ENCODE results near the gene SEL1L3.

DNA sequence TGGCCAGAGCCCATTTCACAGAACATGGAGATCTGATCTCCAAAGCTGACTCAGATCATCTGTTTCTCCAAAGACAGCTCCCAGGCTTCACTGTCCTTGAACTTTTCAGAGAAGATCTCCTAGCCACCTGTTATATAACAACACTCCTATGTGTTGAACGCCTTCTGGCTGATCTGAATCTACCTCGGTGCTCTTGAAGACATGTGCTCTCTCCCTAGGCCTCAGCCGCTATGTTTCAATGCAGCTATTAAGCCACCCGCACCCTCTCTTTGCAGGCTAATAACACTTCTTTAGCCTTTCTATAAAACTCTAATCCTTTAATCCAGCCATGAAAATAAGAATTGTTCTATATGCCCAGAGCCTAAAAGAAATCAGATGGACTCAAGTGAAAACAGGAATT, 34.9 kb downstream of the SEL1L3 start:
- TF ChIP-seq POLR2A (IDR thresholded peaks at IDR 0.05; ENCODE audit: low read length) = no peak
- no peak for TF ChIP-seq GATA1 (IDR thresholded peaks at IDR 0.05; ENCODE audit: low read depth, low read length)
